Measurements from ENCODE around the gene SP2.

GRCh38 chr17:47864791-47865216 is 31.2 kb upstream of the SP2 start:
- TF ChIP-seq CTCF (optimal IDR thresholded peaks at IDR 0.05 in 1 of 3, IDR thresholded peaks at IDR 0.05 in 1 of 3, conservative IDR thresholded peaks at IDR 0.05 in 1 of 3; ENCODE audit: extremely low read depth in 1 of 3, insufficient read depth in 2 of 3, low read length in 3 of 3) = no peak
- TF ChIP-seq EZH2 (IDR thresholded peaks at IDR 0.05; ENCODE audit: low read length) = no peak

Data from keratinocyte (primary cell).